Measurements from ENCODE around the gene LRR1.
A peak's percentile ranks its signal among the peaks of the same experiment; 100 is the strongest.
"Not testable (repeated sequence)": the region's sequence is repeated elsewhere in the genome, so short reads cannot be mapped to it uniquely, and the experiment has no call there.

Gene LRR1

GRCh38 chr14:49633640-49634546 lies 35.2 kb downstream of the LRR1 start:
- DNase-seq (ENCODE audit: low read depth) = peak; percentile 75

GRCh38 chr14:49634547-49635334 lies 36.0 kb downstream of the LRR1 start, which contains the start of gene DNAAF2:
Gene DNAAF2 (minus strand): TSS chr14:49635244. CDS start chr14:49635149, 95 bp downstream.
- DNase-seq (ENCODE audit: low read depth) = no peak

GRCh38 chr14:49636866-49637265 lies 38.1 kb downstream of the LRR1 start:
- DNase-seq (ENCODE audit: low read depth) = no peak

GRCh38 chr14:49637534-49638078 lies 38.9 kb downstream of the LRR1 start:
- no peak for DNase-seq (ENCODE audit: low read depth)

- DNase-seq (ENCODE audit: low read depth) = no peak
Observed at GRCh38 chr14:49640540-49641417, 42.0 kb downstream of the LRR1 start.

GRCh38 chr14:49641697-49642129 lies 43.0 kb downstream of the LRR1 start:
- DNase-seq (ENCODE audit: low read depth) = no peak

GRCh38 chr14:49642163-49642562 lies 43.4 kb downstream of the LRR1 start:
- DNase-seq (ENCODE audit: low read depth) = no peak

GRCh38 chr14:49653508-49653907 lies 54.8 kb downstream of the LRR1 start:
- DNase-seq (ENCODE audit: low read depth) = no peak

- DNase-seq (ENCODE audit: low read depth) = no peak
Observed at GRCh38 chr14:49654511-49654910, 55.8 kb downstream of the LRR1 start.

- DNase-seq (ENCODE audit: low read depth) = not testable (repeated sequence)
Observed at GRCh38 chr14:49657500-49657899, 58.8 kb downstream of the LRR1 start.

- no peak for DNase-seq (ENCODE audit: low read depth)
Observed at GRCh38 chr14:49659526-49660455, 61.1 kb downstream of the LRR1 start.
